ENCODE measurements around the gene TEX19.

- TF ChIP-seq CTCF (IDR thresholded peaks at IDR 0.05; ENCODE audit: insufficient read depth, low read length), result no peak
- TF ChIP-seq REST (IDR thresholded peaks at IDR 0.05; ENCODE audit: insufficient replicate concordance, low read depth), result no peak
Observed at GRCh38 chr17:82348866-82349265, 10.2 kb upstream of the TEX19 start.

Measured in HL-60 (cell line).